Left cardiac atrium (tissue), 4 donors: ENCODE data around the gene RPS19. TPM values are rescaled to one million over a fixed set of nuclear protein-coding genes. Genes with fewer than 3 reads are reported as not detected.

Experiments used
- ATAC-seq, 2 donors: fragments of 200-7000 bp; cut with Tn5 transposase; one replicate each; pipeline ENCODE4 v1.9.1; 2020; ENCODE audit warnings: mild to moderate bottlenecking in 2 of 2, moderate library complexity in 2 of 2
- DNase-seq: peaks from one replicate; pipeline ENCODE4 v3.0.0-alpha.2; 2020
- intact Hi-C, 2 donors: fragments of 100-400 bp; cut with DNase I; formaldehyde crosslinking; loops; one replicate each; pipeline versions ENCODE4 v1.14.1 to v1.15.1; 2022 to 2023
- microRNA-seq, 2 donors: library from miRNA; unstranded; fragments of <30 nt; microRNA quantifications; one replicate each; pipeline ENCODE4 v1.2.0, GENCODE V29; 2020
- total RNA-seq, 2 donors: library from RNA; stranded (reverse); fragmentation: NEBNext Ultra II Directional; extraction: Animal tissue kit (Norgen Biotek cat#: 25700); gene quantifications; one replicate each; pipeline ENCODE4 v1.2.1, GENCODE V29; 2021
- donor health status: DM: no; HTN: yes; CAD: no.
- donor health status: DM: no; HTN: yes; CAD: no; lungs with severe emphysema.
- donor health status: DM: yes; HTN: yes; CAD: no.
- donor health status: Dilated cardiomyopathy.

RPS19 gene
- total RNA-seq, 2 donors from 2014 or later, result 811 to 841 TPM

- no peak for ATAC-seq
- DNase-seq, result no peak
- intact Hi-C loops, result no loop called here
Measured at GRCh38 chr19:41920882-41921576, 61.0 kb downstream of the RPS19 start.

- intact Hi-C loops, result no loop called here
- ATAC-seq, result no peak
- no peak for DNase-seq
Measured at GRCh38 chr19:41921577-41922576, 61.8 kb downstream of the RPS19 start.

Small RNA genes lying within 50 kb of the gene (microRNA-seq; reads per million reads assigned to microRNA genes)
- 0 reads per million in 2 donors for gene MIR6797

Other genes with a start within 250 kb of the RPS19 start
- gene CEACAM4, start 233.2 kb upstream of the RPS19 start, total RNA-seq, result under 1 TPM; 0.84 to 0.91 TPM
- not detected for gene CEACAM7, start 172.0 kb upstream of the RPS19 start, total RNA-seq
- not detected for gene CEACAM5, start 151.6 kb upstream of the RPS19 start, total RNA-seq
- under 1 TPM in 1 of 2 donors, not detected in 1; 0.08 TPM for gene CEACAM6, start 104.7 kb upstream of the RPS19 start, total RNA-seq
- gene CEACAM3, start 63.7 kb upstream of the RPS19 start, total RNA-seq, result under 1 TPM; 0.29 to 0.60 TPM
- not detected for gene LYPD4, start 15.6 kb upstream of the RPS19 start, total RNA-seq
- gene DMRTC2, start 15.2 kb upstream of the RPS19 start, total RNA-seq, result not detected
- gene CD79A, start 17.0 kb downstream of the RPS19 start, total RNA-seq, result under 1 TPM; 0.24 to 0.68 TPM
- 10 to 100 TPM; 47.0 to 59.1 TPM for gene ARHGEF1, start 22.9 kb downstream of the RPS19 start, total RNA-seq
- under 1 TPM in 1 of 2 donors, not detected in 1; 0.16 TPM for gene ERFL, start 68.2 kb downstream of the RPS19 start, total RNA-seq
- 100 to 1,000 TPM in 1 of 2 donors, 10 to 100 TPM in 1; 91.4 to 117 TPM for gene RABAC1, start 99.1 kb downstream of the RPS19 start, total RNA-seq
- gene ATP1A3, start 134.0 kb downstream of the RPS19 start, total RNA-seq, result 100 to 1,000 TPM; 235 to 274 TPM
- gene GRIK5, start 210.0 kb downstream of the RPS19 start, total RNA-seq, result 10 to 100 TPM; 12.0 to 12.6 TPM
- gene ZNF574, start 215.9 kb downstream of the RPS19 start, total RNA-seq, result 1 to 10 TPM; 8.3 to 9.1 TPM